ENCODE results near the gene CYP51A1.

- no peak for TF ChIP-seq ZNF562 (CRISPR knock-in tag; IDR thresholded peaks at IDR 0.05; ENCODE audit: borderline replicate concordance)
- no peak for TF ChIP-seq POLR2A (IDR thresholded peaks at IDR 0.05; ENCODE audit: insufficient read depth in 1 of 2, low read depth in 2 of 2, low read length in 2 of 2)
- TF ChIP-seq RNF219 (CRISPR knock-in tag; IDR thresholded peaks at IDR 0.05), result no peak
Measured at GRCh38 chr7:92088266-92088665, 46.0 kb downstream of the CYP51A1 start.

Data from HepG2 (cell line).